ENCODE measurements around the gene DUSP9.
A peak's percentile ranks its signal among the peaks of the same experiment; 100 is the strongest.
"Not testable (repeated sequence)": the region's sequence is repeated elsewhere in the genome, so short reads cannot be mapped to it uniquely, and the experiment has no call there.

The DUSP9 gene

GRCh38 chrX:153692003-153692402, 45.0 kb downstream of the DUSP9 start:
- Mint-ChIP-seq H3K27ac (no peak overlapping the region), H3K4me3 (no peak overlapping the region), H3K9me3 (peaks cover 16% of the 10 kb centered on the region), H3K36me3 (ENCODE audit: low read depth) (no peaks in the 10 kb centered on the region), H3K4me1 (peaks cover 5% of the 10 kb centered on the region), H3K27me3 (ENCODE audit: low read depth, poor library complexity) (peaks cover 3% of the 10 kb centered on the region)
- no peak for DNase-seq
- no peak for TF ChIP-seq CTCF (IDR thresholded peaks at IDR 0.05)

- H3K4me1 Mint-ChIP-seq = peaks cover 12% of the 10 kb centered on the region
- H3K27me3 Mint-ChIP-seq (ENCODE audit: low read depth, poor library complexity) = peaks cover 3% of the 10 kb centered on the region
- peaks cover 23% of the 10 kb centered on the region for H3K9me3 Mint-ChIP-seq
- H3K27ac Mint-ChIP-seq = no peak overlapping the region
- H3K4me3 Mint-ChIP-seq = no peak overlapping the region
- no peak for DNase-seq
- no peaks in the 10 kb centered on the region for H3K36me3 Mint-ChIP-seq (ENCODE audit: low read depth)
- TF ChIP-seq CTCF (IDR thresholded peaks at IDR 0.05) = no peak
These were observed 45.7 kb downstream of the DUSP9 start for GRCh38 chrX:153692611-153693156.

- Mint-ChIP-seq H3K4me3 (no peak overlapping the region), H3K36me3 (ENCODE audit: low read depth) (no peaks in the 10 kb centered on the region), H3K9me3 (peaks cover 31% of the 10 kb centered on the region), H3K4me1 (peaks cover 14% of the 10 kb centered on the region), H3K27ac (no peak overlapping the region), H3K27me3 (ENCODE audit: low read depth, poor library complexity) (peaks cover 3% of the 10 kb centered on the region)
- DNase-seq = no peak
- TF ChIP-seq CTCF (IDR thresholded peaks at IDR 0.05) = no peak
These were observed 46.4 kb downstream of the DUSP9 start for GRCh38 chrX:153693216-153694086.

- not testable (repeated sequence) for H3K36me3 Mint-ChIP-seq (ENCODE audit: low read depth); DNase-seq; H3K27ac Mint-ChIP-seq; H3K4me3 Mint-ChIP-seq; H3K27me3 Mint-ChIP-seq (ENCODE audit: low read depth, poor library complexity)
- Mint-ChIP-seq H3K4me1 (peaks cover 14% of the 10 kb centered on the region), H3K9me3 (peaks cover 39% of the 10 kb centered on the region)
These were observed 47.3 kb downstream of the DUSP9 start for GRCh38 chrX:153694256-153694655.

GRCh38 chrX:153694687-153695270, 47.8 kb downstream of the DUSP9 start:
- H3K36me3 Mint-ChIP-seq (ENCODE audit: low read depth) = no peaks in the 10 kb centered on the region
- TF ChIP-seq CTCF (IDR thresholded peaks at IDR 0.05) = no peak
- DNase-seq = no peak
- no peak overlapping the region for H3K4me3 Mint-ChIP-seq
- peaks cover 41% of the 10 kb centered on the region for H3K9me3 Mint-ChIP-seq
- no peak overlapping the region for H3K27ac Mint-ChIP-seq
- H3K27me3 Mint-ChIP-seq (ENCODE audit: low read depth, poor library complexity) = peaks cover 3% of the 10 kb centered on the region
- H3K4me1 Mint-ChIP-seq = peaks cover 14% of the 10 kb centered on the region

GRCh38 chrX:153696100-153696499, 49.1 kb downstream of the DUSP9 start:
- no peak for TF ChIP-seq CTCF (IDR thresholded peaks at IDR 0.05)
- no peak overlapping the region for H3K4me3 Mint-ChIP-seq
- peaks cover 45% of the 10 kb centered on the region for H3K9me3 Mint-ChIP-seq
- H3K4me1 Mint-ChIP-seq = peaks cover 14% of the 10 kb centered on the region
- H3K27me3 Mint-ChIP-seq (ENCODE audit: low read depth, poor library complexity) = peaks cover 5% of the 10 kb centered on the region
- no peak overlapping the region for H3K27ac Mint-ChIP-seq
- no peaks in the 10 kb centered on the region for H3K36me3 Mint-ChIP-seq (ENCODE audit: low read depth)
- DNase-seq = no peak

- Mint-ChIP-seq H3K4me1 (peaks cover 14% of the 10 kb centered on the region), H3K9me3 (peaks cover 48% of the 10 kb centered on the region)
- not testable (repeated sequence) for H3K36me3 Mint-ChIP-seq (ENCODE audit: low read depth); H3K27me3 Mint-ChIP-seq (ENCODE audit: low read depth, poor library complexity); DNase-seq; H3K4me3 Mint-ChIP-seq; H3K27ac Mint-ChIP-seq
These were observed 49.5 kb downstream of the DUSP9 start for GRCh38 chrX:153696538-153696937.

- H3K9me3 Mint-ChIP-seq = peaks cover 53% of the 10 kb centered on the region
- DNase-seq; H3K27me3 Mint-ChIP-seq (ENCODE audit: low read depth, poor library complexity); H3K36me3 Mint-ChIP-seq (ENCODE audit: low read depth); H3K4me3 Mint-ChIP-seq: not testable (repeated sequence)
- peak overlapping the region; percentile 93 for H3K27ac Mint-ChIP-seq
- peaks cover 14% of the 10 kb centered on the region for H3K4me1 Mint-ChIP-seq
These were observed 50.2 kb downstream of the DUSP9 start for GRCh38 chrX:153696986-153697722.
